ENCODE measurements around the gene RPL36AL.

GRCh38 chr14:49607583-49607982 is 12.8 kb downstream of the RPL36AL start:
- TF ChIP-seq CTCF (IDR thresholded peaks at IDR 0.05) (no peak), POLR2A (IDR thresholded peaks at IDR 0.05) (no peak), POLR2AphosphoS5 (IDR thresholded peaks at IDR 0.05) (no peak)
